Measurements from ENCODE around the gene SEC24A.
"Not testable (repeated sequence)": the region's sequence is repeated elsewhere in the genome, so short reads cannot be mapped to it uniquely, and the experiment has no call there.

The SEC24A gene

GRCh38 chr5:134648425-134649162 lies at the start of gene SEC24A:
Gene SEC24A, plus strand, starts transcription at chr5:134648785. Its CDS starts 292 bp downstream, at chr5:134649077.
- TF ChIP-seq CTCF (IDR thresholded peaks at IDR 0.05; ENCODE audit: low read depth, low read length) (no peak), EZH2phosphoT487 (IDR thresholded peaks at IDR 0.05; ENCODE audit: low read depth) (no peak)
- peak within 1 kb of the TSS; percentile 99 for H3K9ac ChIP-seq (ENCODE audit: low read length)
- H3K27ac ChIP-seq (ENCODE audit: low read length) = peak within 1 kb of the TSS; percentile 100
- peak within 1 kb of the TSS; percentile 99 for H3K4me3 ChIP-seq (ENCODE audit: low read length)
- peaks cover 13% of the 10 kb centered on the region for H3K4me1 ChIP-seq (ENCODE audit: low read length)
- peak within 1 kb of the TSS; percentile 89 for H3K4me2 ChIP-seq (ENCODE audit: low read length)
- H3K27me3 ChIP-seq (ENCODE audit: low read depth, low read length) = no peaks in the 10 kb centered on the region
- H3K79me2 ChIP-seq (ENCODE audit: low read length) = peaks cover 57% of the 10 kb centered on the region
- peaks cover 14% of the 10 kb centered on the region for H4K20me1 ChIP-seq (ENCODE audit: insufficient read depth, low read length)
- peaks cover 3% of the 10 kb centered on the region for H3K36me3 ChIP-seq (replicated peaks; ENCODE audit: low read depth, low read length)
- H2AFZ ChIP-seq (ENCODE audit: low read depth, low read length) = peak within 1 kb of the TSS; percentile 18; the same call in 1 of the 2 replicates
- no peaks in the 10 kb centered on the region for H3K9me3 ChIP-seq (ENCODE audit: insufficient read depth, low read length)

DNA sequence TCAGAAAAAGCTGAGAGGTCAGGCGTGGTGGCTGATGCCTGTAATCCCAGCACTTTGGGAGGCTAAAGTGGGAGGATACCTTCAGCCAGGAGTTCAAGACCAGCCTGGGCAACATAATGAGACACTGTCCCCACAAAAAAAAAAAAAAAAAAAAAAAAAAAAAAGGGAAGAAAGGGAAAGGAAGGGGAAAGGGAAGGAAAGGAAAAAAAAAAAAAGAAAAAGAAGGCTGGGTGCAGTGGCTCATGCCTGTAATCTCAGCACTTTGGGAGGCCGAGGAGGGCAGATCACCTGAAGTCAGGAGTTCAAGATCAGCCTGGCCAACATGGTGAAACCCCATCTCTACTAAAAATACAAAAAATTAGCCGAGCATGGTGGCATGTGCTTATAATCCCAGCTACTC lies 48.8 kb upstream of the SEC24A start:
- not testable (repeated sequence) for H4K20me1 ChIP-seq (ENCODE audit: insufficient read depth, low read length); H3K4me2 ChIP-seq (ENCODE audit: low read length); H3K36me3 ChIP-seq (replicated peaks; ENCODE audit: low read depth, low read length); H3K9ac ChIP-seq (ENCODE audit: low read length); H3K4me3 ChIP-seq (ENCODE audit: low read length); H3K27ac ChIP-seq (ENCODE audit: low read length); H2AFZ ChIP-seq (ENCODE audit: low read depth, low read length); H3K9me3 ChIP-seq (ENCODE audit: insufficient read depth, low read length); H3K27me3 ChIP-seq (ENCODE audit: low read depth, low read length); H3K79me2 ChIP-seq (ENCODE audit: low read length)
- peaks cover 36% of the 10 kb centered on the region for H3K4me1 ChIP-seq (ENCODE audit: low read length)

DNA sequence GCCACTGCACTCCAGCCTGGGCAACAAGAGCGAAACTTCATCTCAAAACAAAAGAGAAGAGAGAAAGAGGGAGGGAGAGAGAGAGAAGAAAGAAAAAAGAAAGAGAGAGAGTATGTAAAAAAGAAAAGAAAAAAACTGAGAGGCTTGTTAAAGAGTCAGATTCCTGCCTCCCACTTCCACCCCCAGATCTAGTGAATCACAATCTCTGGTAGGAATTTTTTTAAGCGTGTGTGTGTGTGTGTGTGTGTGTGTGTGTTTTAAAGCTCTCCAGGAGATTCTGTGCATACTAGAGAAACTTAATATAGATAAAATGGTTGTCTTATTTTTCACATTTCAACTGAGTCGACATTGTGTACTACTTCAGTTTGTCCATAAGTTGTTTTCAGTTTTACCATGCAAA lies 48.0 kb upstream of the SEC24A start:
- H3K9me3 ChIP-seq (ENCODE audit: insufficient read depth, low read length) = no peaks in the 10 kb centered on the region
- TF ChIP-seq CTCF (IDR thresholded peaks at IDR 0.05; ENCODE audit: low read depth, low read length) = no peak
- TF ChIP-seq EZH2phosphoT487 (IDR thresholded peaks at IDR 0.05; ENCODE audit: low read depth) = no peak
- H3K9ac ChIP-seq (ENCODE audit: low read length) = no peak overlapping the region
- H3K4me1 ChIP-seq (ENCODE audit: low read length) = peaks cover 36% of the 10 kb centered on the region
- H3K27ac ChIP-seq (ENCODE audit: low read length) = no peak overlapping the region
- H3K4me2 ChIP-seq (ENCODE audit: low read length) = no peak overlapping the region
- H2AFZ ChIP-seq (ENCODE audit: low read depth, low read length) = no peak overlapping the region
- H3K79me2 ChIP-seq (ENCODE audit: low read length) = no peaks in the 10 kb centered on the region
- H4K20me1 ChIP-seq (ENCODE audit: insufficient read depth, low read length) = no peaks in the 10 kb centered on the region
- H3K4me3 ChIP-seq (ENCODE audit: low read length) = no peak overlapping the region
- no peaks in the 10 kb centered on the region for H3K27me3 ChIP-seq (ENCODE audit: low read depth, low read length)
- peaks cover 9% of the 10 kb centered on the region for H3K36me3 ChIP-seq (replicated peaks; ENCODE audit: low read depth, low read length)

GRCh38 chr5:134603059-134603458 lies 45.5 kb upstream of the SEC24A start:
- H3K36me3 ChIP-seq (replicated peaks; ENCODE audit: low read depth, low read length) = peaks cover 21% of the 10 kb centered on the region
- H2AFZ ChIP-seq (ENCODE audit: low read depth, low read length) = no peak overlapping the region
- TF ChIP-seq CTCF (IDR thresholded peaks at IDR 0.05; ENCODE audit: low read depth, low read length) (no peak), EZH2phosphoT487 (IDR thresholded peaks at IDR 0.05; ENCODE audit: low read depth) (no peak)
- no peaks in the 10 kb centered on the region for H4K20me1 ChIP-seq (ENCODE audit: insufficient read depth, low read length)
- H3K9ac ChIP-seq (ENCODE audit: low read length) = no peak overlapping the region
- H3K4me2 ChIP-seq (ENCODE audit: low read length) = peak overlapping the region; percentile 49
- H3K27ac ChIP-seq (ENCODE audit: low read length) = peak overlapping the region; percentile 45
- H3K4me3 ChIP-seq (ENCODE audit: low read length) = no peak overlapping the region
- no peaks in the 10 kb centered on the region for H3K27me3 ChIP-seq (ENCODE audit: low read depth, low read length)
- H3K4me1 ChIP-seq (ENCODE audit: low read length) = peaks cover 41% of the 10 kb centered on the region
- H3K79me2 ChIP-seq (ENCODE audit: low read length) = no peaks in the 10 kb centered on the region
- no peaks in the 10 kb centered on the region for H3K9me3 ChIP-seq (ENCODE audit: insufficient read depth, low read length)

Data from OCI-LY3 (cell line).